Activated naive CD8-positive, alpha-beta T cell treated with anti-CD3 and anti-CD28 coated beads, Interleukin-2, amount 10 ng/mL, durations not matched to agents 7 days and 5 days (primary cell): Measurements from ENCODE around the gene ATP10A. TPM values are rescaled to one million over a fixed set of nuclear protein-coding genes. Genes with fewer than 3 reads are reported as not detected.

Experiments
- ATAC-seq: fragments of 150-1000 bp; cut with Tn5 transposase; one replicate; pipeline ENCODE4 v1.10.0; 2021; ENCODE audit warnings: low read depth, moderate library complexity
- POLR2A ChIA-PET: fragments of 350-600 bp; sonication (Branson Sonifier 250); formaldehyde crosslinking; loops from one replicate; lab custom pipeline; 2021; ENCODE audit warnings: antibody characterized with exemption; lab: Charles Lee
- DNase-seq: peaks from one replicate; pipeline ENCODE4 v3.0.0; 2021
- H3K27ac Mint-ChIP-seq: one replicate; pipeline ENCODE4 v1.8.0; 2022; ENCODE audit warnings: mild to moderate bottlenecking, mixed read lengths
- H3K27me3 Mint-ChIP-seq: one replicate; pipeline ENCODE4 v1.8.0; 2022; ENCODE audit warnings: mild to moderate bottlenecking, moderate library complexity, mixed read lengths
- H3K36me3 Mint-ChIP-seq: one replicate; pipeline ENCODE4 v1.8.0; 2021; ENCODE audit warnings: mild to moderate bottlenecking, mixed read lengths
- H3K4me1 Mint-ChIP-seq: one replicate; pipeline ENCODE4 v1.8.0; 2021; ENCODE audit warnings: mixed read lengths
- H3K4me3 Mint-ChIP-seq: one replicate; pipeline ENCODE4 v1.8.0; 2022; ENCODE audit warnings: mild to moderate bottlenecking, moderate library complexity, mixed read lengths
- H3K9me3 Mint-ChIP-seq: one replicate; pipeline ENCODE4 v1.8.0; 2021; ENCODE audit warnings: mixed read lengths
- total RNA-seq, 2 experiments: library from RNA; stranded (reverse); gene quantifications; one replicate each; pipeline ENCODE4 v1.2.3, GENCODE V29; 2021

The ATP10A gene
- total RNA-seq, 2 experiments from 2014 or later: 57.9 to 60.3 TPM

DNA sequence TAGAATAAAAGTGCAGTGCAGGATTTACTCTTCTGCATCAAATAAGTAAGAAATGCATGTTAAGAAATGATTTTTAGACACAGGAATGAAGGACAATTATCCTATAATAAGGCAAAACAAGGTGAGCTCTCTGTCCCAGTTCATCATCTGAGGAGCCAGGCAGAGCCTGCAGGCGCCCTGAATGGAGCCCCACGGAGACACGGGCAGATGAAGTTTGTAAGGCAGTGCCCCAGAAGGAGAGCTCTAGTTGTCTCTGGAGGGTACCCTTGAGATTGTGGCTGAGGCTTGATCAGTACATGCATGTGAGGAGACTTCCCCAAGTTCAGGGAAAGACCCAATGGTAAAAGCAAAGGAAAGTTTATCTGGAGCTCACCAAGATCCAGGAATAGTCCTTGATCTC, 50.3 kb downstream of the ATP10A start:
- Mint-ChIP-seq H3K9me3 (no peaks in the 10 kb centered on the region), H3K4me3 (peak overlapping the region; percentile 29), H3K4me1 (peaks cover 65% of the 10 kb centered on the region), H3K27me3 (no peaks in the 10 kb centered on the region), H3K36me3 (peaks cover 18% of the 10 kb centered on the region), H3K27ac (no peak overlapping the region)
- POLR2A ChIA-PET: interaction anchor here (0.8 to 3.5 kb wide), 4 partner anchors 30 to 56 kb away, joined by 3 to 30 read pairs (median 3); partner anchors contain the start of gene ATP10A
- no peak for ATAC-seq
- no peak for DNase-seq

DNA sequence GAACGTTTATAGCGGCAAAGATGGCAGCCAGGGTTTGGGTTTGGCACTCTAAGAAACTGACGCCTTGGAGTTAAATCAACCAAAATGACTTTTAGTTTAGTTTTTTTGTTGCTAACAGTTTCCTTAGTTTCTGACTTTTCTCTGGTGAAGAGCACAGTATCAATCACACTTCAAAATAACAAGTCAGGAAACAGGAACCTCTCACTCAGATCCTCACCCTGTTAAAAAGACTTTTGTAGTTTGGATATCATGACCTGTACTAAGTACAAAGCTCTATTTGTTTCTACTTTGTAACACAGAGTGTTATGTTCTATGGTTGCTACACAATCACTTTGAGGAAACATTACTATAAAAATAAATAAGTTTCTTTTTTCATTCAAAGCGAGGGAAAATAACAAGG, 51.1 kb downstream of the ATP10A start:
- DNase-seq (no peak), ATAC-seq (peak; percentile 10)
- peaks cover 18% of the 10 kb centered on the region for H3K36me3 Mint-ChIP-seq
- H3K27ac Mint-ChIP-seq: peak overlapping the region; percentile 61
- POLR2A ChIA-PET: interaction anchor here (0.8 to 3.5 kb wide), 4 partner anchors 34 to 49 kb away, joined by 3 to 30 read pairs (median 3); partner anchors contain the start of gene ATP10A
- H3K27me3 Mint-ChIP-seq: no peaks in the 10 kb centered on the region
- H3K4me3 Mint-ChIP-seq: peak overlapping the region; percentile 80
- peaks cover 61% of the 10 kb centered on the region for H3K4me1 Mint-ChIP-seq
- H3K9me3 Mint-ChIP-seq: no peaks in the 10 kb centered on the region

DNA sequence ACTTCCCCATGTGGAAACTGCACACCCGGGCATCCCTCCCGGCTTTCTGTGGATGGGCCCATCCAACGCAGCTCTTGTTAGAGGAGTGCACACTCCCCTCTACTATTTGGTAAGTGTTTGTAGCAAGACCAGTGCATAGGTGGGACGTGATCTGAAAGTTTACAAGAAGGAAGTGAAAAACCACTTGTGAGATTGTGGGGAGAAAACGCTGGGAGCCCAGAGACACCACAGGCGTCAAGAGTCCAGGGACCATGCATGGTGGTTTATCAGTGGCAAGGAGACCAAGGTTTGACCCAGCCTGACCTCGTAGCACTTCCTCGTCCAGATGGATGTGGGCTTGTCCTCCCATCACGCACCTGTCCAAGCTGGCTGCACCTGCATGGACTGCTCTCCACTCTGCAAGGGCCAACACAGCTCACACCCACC, 51.6 kb downstream of the ATP10A start:
- POLR2A ChIA-PET: interaction anchor here (0.7 to 3.5 kb wide), 4 partner anchors 35 to 50 kb away, joined by 3 to 30 read pairs (median 3); partner anchors contain the start of gene ATP10A
- peak overlapping the region; percentile 80 for H3K4me3 Mint-ChIP-seq
- peaks cover 65% of the 10 kb centered on the region for H3K4me1 Mint-ChIP-seq
- H3K27ac Mint-ChIP-seq: peak overlapping the region; percentile 68
- ATAC-seq (peak; percentile 71), DNase-seq (peak; percentile 47)
- peaks cover 22% of the 10 kb centered on the region for H3K36me3 Mint-ChIP-seq
- no peaks in the 10 kb centered on the region for H3K27me3 Mint-ChIP-seq
- no peaks in the 10 kb centered on the region for H3K9me3 Mint-ChIP-seq

DNA sequence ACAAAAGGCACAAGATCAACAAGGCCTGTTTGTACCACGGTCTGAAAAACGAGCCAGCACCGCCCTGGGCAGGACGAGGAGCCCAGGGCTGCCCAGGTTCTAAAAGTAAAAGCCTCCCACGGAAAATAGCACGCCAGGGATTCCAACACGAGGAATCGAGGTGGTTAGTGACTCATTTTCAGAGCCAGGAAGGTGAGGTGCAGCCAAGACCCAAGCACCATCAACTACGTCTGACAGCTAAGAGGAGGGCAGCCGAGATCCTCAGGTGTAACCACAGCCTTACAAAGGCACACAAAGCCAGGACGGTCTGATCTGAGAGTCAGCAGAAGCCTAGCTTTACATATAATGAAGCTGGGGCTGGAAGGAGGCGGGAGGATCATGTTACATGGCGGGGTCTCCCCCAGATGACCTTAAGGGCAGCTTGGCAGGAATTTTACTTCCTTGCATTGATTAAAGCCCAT, 52.5 kb downstream of the ATP10A start:
- Mint-ChIP-seq H3K36me3 (peaks cover 24% of the 10 kb centered on the region), H3K27me3 (no peaks in the 10 kb centered on the region)

DNA sequence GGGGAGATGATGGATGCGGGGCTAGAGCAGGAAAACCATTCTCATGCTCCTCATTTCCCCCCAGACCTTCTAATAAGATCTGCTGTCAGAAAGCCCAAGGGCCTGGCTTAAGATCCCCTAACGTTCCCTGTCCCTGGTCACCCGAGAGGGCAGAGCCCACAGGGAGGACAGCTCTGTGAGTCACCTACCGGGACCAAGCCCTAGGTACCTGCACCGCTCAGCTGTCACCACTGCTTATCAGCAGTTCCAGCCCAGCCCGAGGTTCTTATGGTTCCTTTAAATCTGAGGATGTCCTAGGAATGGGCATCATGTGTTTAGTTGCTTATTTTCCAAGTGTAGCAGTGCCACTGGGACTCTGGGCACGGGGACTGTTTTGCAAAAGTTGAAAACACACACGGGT, 53.0 kb downstream of the ATP10A start:
- Mint-ChIP-seq H3K4me3 (peak overlapping the region; percentile 80), H3K27me3 (no peaks in the 10 kb centered on the region), H3K27ac (no peak overlapping the region), H3K9me3 (no peaks in the 10 kb centered on the region), H3K4me1 (peaks cover 65% of the 10 kb centered on the region), H3K36me3 (peaks cover 24% of the 10 kb centered on the region)
- no peak for ATAC-seq
- POLR2A ChIA-PET: interaction anchor here (3.5 kb wide), 1 partner anchor 51 kb away, joined by 30 read pairs; the partner anchor contains the start of gene ATP10A
- no peak for DNase-seq

More for the DNA sequence above, 52.5 kb downstream of the ATP10A start:
- Mint-ChIP-seq H3K27ac (peak overlapping the region; percentile 68), H3K9me3 (no peaks in the 10 kb centered on the region), H3K4me1 (peaks cover 69% of the 10 kb centered on the region), H3K4me3 (peak overlapping the region; percentile 80)
- POLR2A ChIA-PET: interaction anchor here (0.6 to 3.5 kb wide), 4 partner anchors 36 to 51 kb away, joined by 3 to 30 read pairs (median 3); partner anchors contain the start of gene ATP10A
- ATAC-seq (peak; percentile 70), DNase-seq (no peak)

DNA sequence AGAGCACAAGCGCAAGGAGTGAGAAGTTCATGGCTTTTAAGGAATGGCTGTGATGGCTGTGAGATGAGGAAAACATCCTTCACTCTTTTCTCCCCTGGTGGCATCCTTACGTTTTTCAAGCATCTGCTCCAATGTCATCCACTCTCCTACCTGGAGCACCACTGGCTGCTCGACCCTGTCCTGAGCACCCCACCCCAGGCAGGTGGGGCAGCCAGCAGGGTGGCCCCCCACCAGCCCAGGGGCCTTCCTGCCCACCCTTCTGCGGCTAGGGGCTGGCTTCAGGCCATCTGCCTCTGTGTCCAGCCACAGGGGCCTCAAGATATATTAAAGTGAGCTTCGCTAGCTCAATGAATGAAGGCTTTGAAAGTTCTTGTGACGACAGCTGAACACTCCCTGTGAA, 56.1 kb downstream of the ATP10A start:
- peaks cover 39% of the 10 kb centered on the region for H3K4me1 Mint-ChIP-seq
- H3K36me3 Mint-ChIP-seq: peaks cover 16% of the 10 kb centered on the region
- no peak for DNase-seq
- ATAC-seq: no peak
- H3K4me3 Mint-ChIP-seq: no peak overlapping the region
- POLR2A ChIA-PET: interaction anchor here (0.7 kb wide), 1 partner anchor 96 kb away, joined by 3 read pairs; no protein-coding TSS in a partner anchor
- H3K9me3 Mint-ChIP-seq: no peaks in the 10 kb centered on the region
- no peak overlapping the region for H3K27ac Mint-ChIP-seq
- no peaks in the 10 kb centered on the region for H3K27me3 Mint-ChIP-seq

DNA sequence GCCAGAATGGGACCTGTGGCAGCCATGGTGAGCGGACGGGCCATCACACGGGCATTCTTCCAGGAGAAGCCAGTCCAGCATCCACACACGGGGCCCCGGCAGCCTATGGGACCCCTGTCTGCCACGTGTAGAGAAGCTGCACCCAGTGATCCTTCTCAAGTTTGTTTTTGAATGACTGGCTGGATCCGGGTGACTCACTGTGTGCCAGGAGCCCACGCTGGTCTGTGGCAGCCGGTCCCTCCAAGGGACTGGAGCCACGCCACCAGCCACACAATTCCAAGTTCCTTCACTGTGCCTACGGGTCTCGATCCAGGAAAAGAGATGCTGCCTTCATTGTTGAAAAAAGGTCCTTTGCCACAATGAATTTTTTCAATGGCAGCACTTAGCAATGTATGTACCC, 58.1 kb downstream of the ATP10A start:
- no peak overlapping the region for H3K4me3 Mint-ChIP-seq
- H3K27ac Mint-ChIP-seq: no peak overlapping the region
- ATAC-seq (no peak), DNase-seq (no peak)
- peaks cover 20% of the 10 kb centered on the region for H3K36me3 Mint-ChIP-seq
- peaks cover 31% of the 10 kb centered on the region for H3K4me1 Mint-ChIP-seq
- POLR2A ChIA-PET: no interaction called here
- no peaks in the 10 kb centered on the region for H3K27me3 Mint-ChIP-seq
- H3K9me3 Mint-ChIP-seq: no peaks in the 10 kb centered on the region

DNA sequence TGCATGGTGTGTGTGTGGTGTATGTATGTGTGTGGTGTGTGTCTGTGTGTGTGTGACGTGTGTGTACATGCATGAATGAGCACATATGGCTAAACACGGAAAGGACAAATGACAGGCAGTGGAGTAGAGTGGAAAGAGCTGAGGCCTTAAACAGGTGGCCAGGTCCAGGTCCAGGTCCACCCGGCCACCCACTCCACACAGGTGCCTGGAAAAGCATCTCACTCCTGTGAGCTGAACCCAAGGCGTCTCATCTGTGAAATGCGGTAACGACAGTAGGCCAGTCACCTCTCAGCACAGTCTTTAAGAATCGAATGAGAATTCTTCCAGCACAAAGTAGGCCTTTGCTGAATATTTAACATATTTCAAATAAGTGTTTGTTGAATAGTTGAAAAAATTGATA, 58.7 kb downstream of the ATP10A start:
- DNase-seq: no peak
- Mint-ChIP-seq H3K36me3 (peaks cover 18% of the 10 kb centered on the region), H3K9me3 (no peaks in the 10 kb centered on the region), H3K4me1 (peaks cover 29% of the 10 kb centered on the region), H3K27ac (no peak overlapping the region), H3K4me3 (no peak overlapping the region), H3K27me3 (no peaks in the 10 kb centered on the region)
- ATAC-seq: no peak
- POLR2A ChIA-PET: no interaction called here

DNA sequence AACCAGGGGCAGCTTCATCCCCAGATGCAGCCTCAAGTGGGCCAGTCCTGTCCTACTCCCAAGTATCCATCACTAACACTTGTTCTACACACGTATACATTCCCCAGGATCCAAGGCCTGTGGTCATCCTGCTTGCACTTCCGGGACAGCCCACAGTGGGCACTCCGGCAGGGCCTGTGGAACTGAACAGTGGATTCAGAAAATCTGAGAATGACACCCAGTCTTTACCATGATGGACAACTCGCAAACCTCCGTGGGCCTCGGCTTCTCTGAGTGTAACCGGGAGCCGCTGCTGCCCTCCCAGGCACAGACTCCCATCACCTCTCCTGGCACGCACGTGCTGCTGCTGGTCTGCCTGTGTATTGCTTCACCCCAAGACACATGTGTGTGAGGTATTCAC, 59.6 kb downstream of the ATP10A start:
- DNase-seq (no peak), ATAC-seq (no peak)
- Mint-ChIP-seq H3K9me3 (no peaks in the 10 kb centered on the region), H3K4me1 (peaks cover 31% of the 10 kb centered on the region), H3K4me3 (no peak overlapping the region), H3K36me3 (peaks cover 21% of the 10 kb centered on the region), H3K27me3 (no peaks in the 10 kb centered on the region), H3K27ac (no peak overlapping the region)
- POLR2A ChIA-PET: no interaction called here

DNA sequence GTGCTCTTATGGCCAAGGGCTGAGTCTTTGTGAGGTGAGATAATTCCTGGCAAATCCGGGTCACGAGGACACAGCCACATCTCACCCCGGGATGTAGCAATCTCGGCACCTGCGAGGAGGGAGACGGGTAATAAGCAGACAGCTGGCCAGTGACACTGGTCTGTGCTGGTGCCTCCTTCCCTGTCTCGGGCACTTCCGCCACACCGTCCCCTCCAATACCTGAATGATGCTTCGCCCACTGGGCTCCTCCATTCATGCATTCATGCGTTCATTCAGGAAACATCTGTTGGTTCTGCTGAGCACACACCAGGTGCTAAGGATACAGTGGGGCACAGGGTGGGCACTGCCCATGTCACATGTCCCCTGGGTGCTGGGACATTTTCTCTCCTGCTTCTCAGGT, 60.1 kb downstream of the ATP10A start:
- DNase-seq: no peak
- no peak overlapping the region for H3K27ac Mint-ChIP-seq
- no peak overlapping the region for H3K4me3 Mint-ChIP-seq
- H3K27me3 Mint-ChIP-seq: no peaks in the 10 kb centered on the region
- POLR2A ChIA-PET: no interaction called here
- H3K9me3 Mint-ChIP-seq: no peaks in the 10 kb centered on the region
- peaks cover 31% of the 10 kb centered on the region for H3K4me1 Mint-ChIP-seq
- H3K36me3 Mint-ChIP-seq: peaks cover 20% of the 10 kb centered on the region
- no peak for ATAC-seq

DNA sequence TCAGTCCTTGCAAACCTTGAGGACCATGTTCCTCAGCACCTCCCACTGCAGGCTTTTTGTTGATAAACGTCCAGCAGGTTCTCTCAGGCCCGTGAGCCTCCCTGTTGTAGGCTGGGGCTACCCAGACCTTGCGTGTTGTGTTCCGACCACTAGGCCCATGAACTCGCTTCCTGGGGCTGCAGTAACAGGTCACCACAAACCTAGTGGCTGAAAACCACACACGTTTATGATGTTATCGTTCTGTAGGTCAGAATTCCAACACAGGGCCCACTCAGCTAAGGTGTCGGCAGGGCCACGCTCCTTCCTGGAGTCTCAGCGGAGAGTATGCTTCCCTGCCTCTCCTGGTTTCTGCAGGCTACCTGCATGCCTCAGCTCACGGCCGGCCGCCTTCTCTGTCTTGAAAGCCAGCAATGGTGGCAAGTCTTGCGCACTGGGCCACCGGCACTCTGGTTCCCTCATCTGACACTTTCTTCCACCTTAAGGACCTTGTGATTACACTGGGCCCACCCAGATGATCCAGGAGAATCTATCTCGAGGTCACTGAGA, 60.8 kb downstream of the ATP10A start:
- DNase-seq (no peak), ATAC-seq (no peak)
- Mint-ChIP-seq H3K9me3 (no peaks in the 10 kb centered on the region), H3K36me3 (peaks cover 18% of the 10 kb centered on the region), H3K27me3 (no peaks in the 10 kb centered on the region), H3K27ac (no peak overlapping the region), H3K4me3 (no peak overlapping the region), H3K4me1 (peaks cover 31% of the 10 kb centered on the region)
- POLR2A ChIA-PET: no interaction called here

DNA sequence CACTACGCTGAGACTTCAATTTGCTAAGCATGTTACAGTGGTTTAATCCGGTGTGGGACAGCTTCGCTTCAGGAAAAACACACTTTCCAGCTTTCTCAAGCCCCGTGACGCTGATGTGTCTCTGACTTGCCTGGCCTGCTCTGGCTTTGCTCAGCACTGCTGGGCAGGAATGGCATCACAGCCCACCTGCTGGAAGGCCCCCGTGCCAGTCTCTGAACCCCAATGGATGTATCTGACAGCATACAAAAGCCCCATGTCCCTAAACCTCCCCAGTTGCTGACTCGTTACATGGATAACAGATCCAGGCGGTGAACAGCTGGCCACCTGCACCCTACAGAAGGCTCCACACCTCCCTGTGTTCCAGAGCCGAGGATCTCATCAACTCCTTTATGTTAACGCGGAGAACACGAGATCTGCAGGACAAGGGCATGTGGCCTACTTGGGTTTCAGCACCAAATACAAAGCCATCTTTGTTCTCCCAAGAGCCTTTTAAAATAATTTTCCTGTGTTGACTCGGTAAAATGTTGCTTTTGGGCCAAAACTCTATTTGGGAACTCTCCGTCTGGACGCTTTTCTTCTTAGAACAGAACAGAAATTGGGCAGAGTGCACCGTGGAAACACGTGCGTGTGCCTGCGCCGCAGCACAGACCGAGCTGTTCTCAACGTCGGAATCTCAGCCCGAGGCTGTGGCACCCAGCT, 61.4 kb downstream of the ATP10A start:
- DNase-seq (no peak), ATAC-seq (no peak)
- Mint-ChIP-seq H3K36me3 (peaks cover 16% of the 10 kb centered on the region), H3K4me3 (no peak overlapping the region), H3K9me3 (no peaks in the 10 kb centered on the region), H3K27ac (no peak overlapping the region), H3K27me3 (no peaks in the 10 kb centered on the region), H3K4me1 (peaks cover 34% of the 10 kb centered on the region)
- POLR2A ChIA-PET: no interaction called here

DNA sequence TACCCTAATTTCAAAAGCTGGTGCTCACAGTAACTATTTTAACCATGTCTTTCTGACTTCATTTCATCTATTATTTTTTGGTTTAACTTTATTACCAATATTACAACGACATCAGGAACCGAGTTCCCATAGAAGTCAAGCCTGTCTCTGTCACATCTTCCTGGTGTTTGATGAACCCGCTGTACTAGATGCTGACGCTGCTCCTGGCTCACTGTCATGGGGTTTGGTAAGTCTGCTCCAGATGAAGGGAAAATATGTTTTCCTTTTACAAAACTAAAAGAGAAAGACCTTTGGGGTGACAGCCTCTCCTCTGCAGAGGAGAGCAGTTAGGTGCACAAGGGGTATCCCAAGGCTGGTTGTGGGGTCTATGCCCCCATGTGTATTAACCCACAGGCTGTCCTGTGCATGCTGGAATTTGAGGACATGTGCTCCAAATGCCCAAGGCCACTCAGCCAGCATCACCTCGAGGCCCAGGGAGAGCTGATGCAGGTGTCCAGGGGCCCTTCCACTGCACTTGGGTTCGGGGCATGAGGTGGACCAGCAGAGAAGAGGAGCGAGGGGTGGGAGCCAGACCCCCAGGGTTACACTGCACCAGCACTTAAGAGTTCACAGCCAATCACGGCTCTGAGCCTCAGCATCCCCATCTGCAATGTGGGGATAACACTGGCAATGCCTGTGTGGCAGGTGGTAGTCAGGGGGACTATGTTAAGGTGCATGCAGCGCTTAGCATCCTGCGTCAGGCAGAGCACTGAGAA, 62.2 kb downstream of the ATP10A start:
- peaks cover 14% of the 10 kb centered on the region for H3K36me3 Mint-ChIP-seq
- POLR2A ChIA-PET: no interaction called here
- peaks cover 33% of the 10 kb centered on the region for H3K4me1 Mint-ChIP-seq
- no peaks in the 10 kb centered on the region for H3K9me3 Mint-ChIP-seq
- H3K27me3 Mint-ChIP-seq: no peaks in the 10 kb centered on the region
- H3K27ac Mint-ChIP-seq: peak overlapping the region; percentile 76
- DNase-seq (no peak), ATAC-seq (no peak)
- no peak overlapping the region for H3K4me3 Mint-ChIP-seq
